Activated naive CD4-positive, alpha-beta T cell treated with anti-CD3 and anti-CD28 coated beads, Interleukin-2, amount 10 ng/mL, durations not matched to agents 7 days and 5 days (primary cell): ENCODE results near the gene RLN3.
A peak's percentile ranks its signal among the peaks of the same experiment; 100 is the strongest.

Experiments
- CTCF ChIA-PET: fragments of 350-600 bp; sonication (Branson Sonifier 250); formaldehyde crosslinking; loops from one replicate; lab custom pipeline; 2021; ENCODE audit warnings: antibody characterized with exemption; lab: Charles Lee
- DNase-seq: peaks from one replicate; pipeline ENCODE4 v3.0.0-alpha.2; 2020
- H3K27ac Mint-ChIP-seq: one replicate; pipeline ENCODE4 v1.8.0; 2021; ENCODE audit warnings: mild to moderate bottlenecking, moderate library complexity, mixed read lengths
- H3K27me3 Mint-ChIP-seq: one replicate; pipeline ENCODE4 v1.8.0; 2021; ENCODE audit warnings: mild to moderate bottlenecking, mixed read lengths
- H3K36me3 Mint-ChIP-seq: one replicate; pipeline ENCODE4 v1.8.0; 2021; ENCODE audit warnings: mixed read lengths
- H3K4me1 Mint-ChIP-seq: one replicate; pipeline ENCODE4 v1.8.0; 2021; ENCODE audit warnings: mixed read lengths
- H3K4me3 Mint-ChIP-seq: one replicate; pipeline ENCODE4 v1.8.0; 2021; ENCODE audit warnings: mild to moderate bottlenecking, moderate library complexity, mixed read lengths
- H3K9me3 Mint-ChIP-seq: one replicate; pipeline ENCODE4 v1.8.0; 2021; ENCODE audit warnings: mixed read lengths

RLN3 gene

DNA sequence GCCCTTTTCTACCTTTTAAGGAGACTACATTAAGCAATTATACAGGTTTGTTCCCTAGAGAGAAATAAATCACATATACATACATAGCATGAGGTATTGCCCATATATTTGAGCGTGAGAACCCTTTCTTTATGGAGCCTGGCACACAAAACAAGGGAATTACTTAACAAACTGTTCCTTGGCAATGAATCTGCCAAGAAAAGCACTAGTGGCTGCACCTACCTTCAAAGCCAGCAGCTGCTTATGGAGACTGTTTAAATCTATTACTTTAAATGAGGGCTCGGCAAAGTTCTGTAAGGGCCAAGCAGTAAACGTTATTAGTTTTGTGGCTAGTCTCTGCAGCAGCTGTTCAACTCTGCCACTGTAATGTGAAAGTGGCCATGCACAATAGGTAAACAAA, 28.9 kb upstream of the RLN3 start:
- H3K27ac Mint-ChIP-seq = no peak overlapping the region
- CTCF ChIA-PET = interaction anchor here (0.9 kb wide), 1 partner anchor 10 kb away, joined by 3 read pairs; no protein-coding TSS in a partner anchor

DNA sequence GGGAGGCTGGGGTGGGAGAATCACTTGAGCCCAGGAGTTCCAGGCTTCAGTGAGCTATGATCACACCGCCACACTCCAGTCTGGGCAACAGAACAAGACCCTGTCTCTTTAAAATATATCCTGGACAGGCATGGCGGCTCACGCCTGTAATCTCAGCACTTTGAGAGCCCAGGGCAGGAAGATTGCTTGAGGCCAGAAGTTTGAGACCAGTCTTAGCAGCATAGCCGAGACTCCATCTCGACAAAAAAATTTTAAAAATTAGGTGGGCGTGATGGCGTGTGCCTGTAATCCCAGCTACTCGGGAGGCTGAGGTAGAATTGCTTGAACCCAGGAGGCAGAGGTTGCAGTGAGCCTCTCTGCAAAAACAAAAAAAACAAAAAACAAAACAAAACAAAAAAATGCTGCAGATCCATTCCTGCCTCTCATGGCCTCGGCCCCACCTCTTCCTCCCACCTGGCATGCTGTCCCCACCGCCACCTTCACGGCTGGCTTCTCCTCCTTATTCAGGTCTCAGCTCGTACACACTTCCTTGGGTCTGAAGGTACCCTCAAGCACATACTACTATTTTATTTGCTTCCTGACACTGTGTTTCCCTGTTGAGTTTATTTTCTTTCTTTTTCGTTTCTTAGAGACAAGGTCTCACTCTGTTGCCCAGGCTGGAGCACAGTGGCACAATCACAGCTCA, 27.1 kb upstream of the RLN3 start:
- no peak for DNase-seq
- Mint-ChIP-seq H3K27ac (peak overlapping the region; percentile 79), H3K4me3 (peak overlapping the region; percentile 2), H3K36me3 (peaks cover 27% of the 10 kb centered on the region), H3K4me1 (peaks cover 56% of the 10 kb centered on the region), H3K27me3 (no peaks in the 10 kb centered on the region), H3K9me3 (peaks cover 5% of the 10 kb centered on the region)
- CTCF ChIA-PET = no interaction called here

More for the DNA sequence above, 28.9 kb upstream of the RLN3 start:
- H3K27me3 Mint-ChIP-seq = no peaks in the 10 kb centered on the region
- no peak overlapping the region for H3K4me3 Mint-ChIP-seq
- H3K9me3 Mint-ChIP-seq = peaks cover 5% of the 10 kb centered on the region
- DNase-seq = no peak
- peaks cover 42% of the 10 kb centered on the region for H3K4me1 Mint-ChIP-seq
- peaks cover 29% of the 10 kb centered on the region for H3K36me3 Mint-ChIP-seq

DNA sequence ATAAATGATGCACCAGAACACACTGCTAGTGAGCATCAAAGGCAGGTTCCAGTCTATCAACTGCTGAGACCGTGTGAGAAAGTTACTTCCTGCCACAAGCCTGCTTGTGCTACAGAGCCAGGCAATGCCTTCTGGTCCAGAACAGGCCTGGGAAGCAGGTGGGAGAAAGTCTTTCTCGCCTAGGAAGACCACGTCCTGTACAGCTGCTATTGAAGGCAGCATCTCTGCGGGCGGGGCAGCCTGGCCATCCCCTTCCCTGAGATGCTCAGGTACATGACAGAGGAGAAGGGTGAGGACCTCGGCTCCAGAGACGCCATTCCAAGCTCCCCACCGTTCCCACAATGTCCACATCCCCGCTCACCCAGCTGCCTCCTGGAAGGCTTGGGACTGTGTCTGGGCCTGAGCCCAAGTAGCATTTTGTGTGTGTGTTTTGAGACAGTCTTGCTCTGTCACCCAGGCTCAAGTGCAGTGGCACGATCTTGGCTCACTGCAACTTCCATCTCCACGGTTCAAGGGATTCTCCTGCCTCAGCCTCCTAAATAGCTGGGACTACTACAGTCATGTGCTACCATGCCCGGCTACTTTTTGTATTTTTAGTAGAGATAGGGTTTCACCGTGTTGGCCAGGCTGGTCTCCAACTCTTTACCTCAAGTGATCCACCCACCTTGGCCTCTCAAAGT, 25.2 kb upstream of the RLN3 start:
- peak; percentile 55 for DNase-seq
- H3K36me3 Mint-ChIP-seq = peaks cover 27% of the 10 kb centered on the region
- peak overlapping the region; percentile 57 for H3K4me3 Mint-ChIP-seq
- H3K27ac Mint-ChIP-seq = peak overlapping the region; percentile 98
- peaks cover 5% of the 10 kb centered on the region for H3K9me3 Mint-ChIP-seq
- no peaks in the 10 kb centered on the region for H3K27me3 Mint-ChIP-seq
- H3K4me1 Mint-ChIP-seq = peaks cover 63% of the 10 kb centered on the region
- CTCF ChIA-PET = interaction anchor here (0.9 to 1.3 kb wide), 2 partner anchors 70 to 122 kb away, joined by 3 read pairs; partner anchors contain the start of gene MISP3

DNA sequence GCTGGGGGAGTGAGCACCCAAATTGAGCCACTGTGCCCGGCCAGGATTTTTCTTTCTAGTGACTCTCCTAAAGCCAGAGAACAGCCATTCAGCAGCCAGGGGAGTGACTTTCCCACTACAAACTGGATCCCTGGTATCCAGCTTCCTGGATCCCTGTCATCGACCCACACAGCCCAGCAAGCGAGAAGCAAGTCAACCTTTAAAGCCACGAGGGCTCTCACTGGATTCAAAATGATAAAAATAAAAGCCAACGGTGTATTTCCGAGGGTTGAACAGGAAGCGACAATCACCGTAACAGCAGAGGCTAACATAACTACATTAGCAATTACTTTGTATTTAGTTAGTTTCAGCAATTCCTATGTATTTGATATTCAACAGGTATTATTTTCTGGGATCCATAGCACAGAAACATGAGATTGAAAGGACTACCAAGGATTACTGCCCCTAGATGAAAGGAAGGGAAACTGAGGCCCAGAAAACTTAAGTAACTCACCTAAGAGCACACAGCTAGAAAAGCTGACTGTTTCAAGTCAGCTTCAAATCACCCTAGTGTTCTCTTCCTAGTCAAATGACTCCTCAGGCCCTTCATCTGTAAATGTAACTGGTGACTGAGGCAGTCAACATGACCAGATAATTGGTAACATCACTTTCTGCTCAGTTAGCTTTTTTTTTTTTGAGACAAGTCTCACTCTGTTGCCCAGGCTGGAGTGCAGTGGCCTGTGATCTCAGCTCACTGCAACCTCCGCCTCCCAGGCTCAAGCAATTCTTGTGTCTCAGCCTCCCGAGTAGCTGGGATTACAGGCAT, 24.5 kb upstream of the RLN3 start:
- DNase-seq = peak; percentile 36
- Mint-ChIP-seq H3K4me3 (peak overlapping the region; percentile 57), H3K4me1 (peaks cover 67% of the 10 kb centered on the region), H3K27me3 (no peaks in the 10 kb centered on the region), H3K36me3 (peaks cover 20% of the 10 kb centered on the region), H3K9me3 (peaks cover 5% of the 10 kb centered on the region), H3K27ac (peak overlapping the region; percentile 98)
- CTCF ChIA-PET = interaction anchor here (0.9 to 1.3 kb wide), 3 partner anchors 50 to 123 kb away, joined by 3 to 6 read pairs (median 3); partner anchors contain the start of gene MISP3

DNA sequence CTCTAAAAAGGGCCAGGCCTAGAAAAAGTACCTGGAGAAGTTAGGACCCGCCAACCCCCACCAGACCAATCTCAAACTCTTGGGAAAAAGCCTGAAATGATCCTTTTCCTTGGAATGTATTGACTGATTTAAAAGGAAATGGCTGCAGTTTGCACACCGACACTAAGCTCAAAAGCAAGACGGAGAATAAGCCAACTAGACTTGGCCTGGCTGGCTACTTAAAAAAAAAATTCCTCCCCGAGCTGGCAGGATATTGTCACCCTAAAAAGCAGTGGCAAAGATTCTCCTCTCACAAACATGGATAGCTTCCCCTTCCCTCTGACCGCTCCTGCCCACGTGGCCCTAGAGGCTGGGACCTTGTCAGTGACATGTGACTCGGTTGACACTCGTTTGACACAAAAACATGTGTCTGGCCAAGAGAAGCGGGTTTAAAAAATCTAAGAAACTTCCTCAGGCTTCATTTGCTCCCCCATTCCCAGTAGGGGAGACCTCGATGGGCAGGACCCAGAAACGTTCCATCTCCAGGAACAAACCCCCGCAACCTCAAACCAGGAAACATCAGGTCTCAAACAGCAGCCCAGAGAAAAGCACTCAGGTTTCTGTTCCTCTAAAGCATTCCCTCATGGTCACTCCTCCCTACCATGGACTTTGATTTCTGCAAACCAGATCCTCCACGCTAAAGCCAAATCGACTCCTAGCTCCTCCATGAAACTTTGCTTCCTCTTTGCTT, 23.2 kb upstream of the RLN3 start:
- peak overlapping the region; percentile 82 for H3K27ac Mint-ChIP-seq
- DNase-seq = no peak
- no peaks in the 10 kb centered on the region for H3K27me3 Mint-ChIP-seq
- H3K4me3 Mint-ChIP-seq = peak overlapping the region; percentile 67
- no peaks in the 10 kb centered on the region for H3K9me3 Mint-ChIP-seq
- CTCF ChIA-PET = interaction anchor here (0.5 to 1.3 kb wide), 4 partner anchors 19 to 73 kb away, joined by 3 to 6 read pairs (median 3); partner anchors contain the start of gene IL27RA
- peaks cover 10% of the 10 kb centered on the region for H3K36me3 Mint-ChIP-seq
- peaks cover 67% of the 10 kb centered on the region for H3K4me1 Mint-ChIP-seq

DNA sequence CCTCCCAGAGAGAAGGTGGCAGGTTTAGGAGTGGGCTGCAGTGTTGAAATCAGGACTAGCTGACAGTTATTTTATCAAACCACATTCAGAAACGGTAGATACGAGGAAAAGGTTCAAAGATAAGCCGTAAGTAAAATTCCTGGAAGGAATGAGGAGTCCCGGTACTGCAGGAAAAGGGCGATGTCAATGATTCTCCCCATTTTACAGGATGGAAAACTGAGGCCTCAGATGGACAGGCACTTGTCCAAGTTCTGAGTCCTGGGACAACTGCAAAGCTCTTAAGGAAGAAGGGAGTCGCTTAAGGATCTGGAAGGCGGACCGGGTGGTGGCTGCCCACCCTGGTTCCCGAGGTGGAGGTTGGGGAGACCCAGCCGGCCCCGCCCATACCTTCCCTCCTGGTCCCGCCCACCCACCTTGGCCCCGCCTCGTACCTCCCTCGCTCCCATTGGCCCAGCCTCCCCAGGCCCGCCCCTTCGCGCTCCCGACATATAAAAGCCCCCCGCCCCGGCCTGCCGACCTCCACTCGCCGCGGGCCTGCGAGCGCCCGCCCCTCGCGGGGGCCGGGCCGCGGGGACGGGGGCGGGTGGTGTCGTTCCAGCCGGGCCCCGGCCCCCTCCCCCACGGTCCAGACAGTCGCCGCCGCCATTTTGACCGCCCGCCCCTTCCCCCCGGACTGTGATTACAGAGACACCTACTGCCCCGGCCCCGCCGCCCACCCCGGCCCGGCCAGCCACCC, 22.4 kb upstream of the RLN3 start:
- peaks cover 60% of the 10 kb centered on the region for H3K4me1 Mint-ChIP-seq
- H3K27ac Mint-ChIP-seq = peak overlapping the region; percentile 82
- H3K4me3 Mint-ChIP-seq = peak overlapping the region; percentile 86
- peak; percentile 93 for DNase-seq
- CTCF ChIA-PET = interaction anchor here (0.9 to 1.3 kb wide), 3 partner anchors 18 to 52 kb away, joined by 3 to 6 read pairs (median 3); partner anchors contain the start of gene IL27RA
- peaks cover 3% of the 10 kb centered on the region for H3K36me3 Mint-ChIP-seq
- no peaks in the 10 kb centered on the region for H3K9me3 Mint-ChIP-seq
- H3K27me3 Mint-ChIP-seq = no peaks in the 10 kb centered on the region

DNA sequence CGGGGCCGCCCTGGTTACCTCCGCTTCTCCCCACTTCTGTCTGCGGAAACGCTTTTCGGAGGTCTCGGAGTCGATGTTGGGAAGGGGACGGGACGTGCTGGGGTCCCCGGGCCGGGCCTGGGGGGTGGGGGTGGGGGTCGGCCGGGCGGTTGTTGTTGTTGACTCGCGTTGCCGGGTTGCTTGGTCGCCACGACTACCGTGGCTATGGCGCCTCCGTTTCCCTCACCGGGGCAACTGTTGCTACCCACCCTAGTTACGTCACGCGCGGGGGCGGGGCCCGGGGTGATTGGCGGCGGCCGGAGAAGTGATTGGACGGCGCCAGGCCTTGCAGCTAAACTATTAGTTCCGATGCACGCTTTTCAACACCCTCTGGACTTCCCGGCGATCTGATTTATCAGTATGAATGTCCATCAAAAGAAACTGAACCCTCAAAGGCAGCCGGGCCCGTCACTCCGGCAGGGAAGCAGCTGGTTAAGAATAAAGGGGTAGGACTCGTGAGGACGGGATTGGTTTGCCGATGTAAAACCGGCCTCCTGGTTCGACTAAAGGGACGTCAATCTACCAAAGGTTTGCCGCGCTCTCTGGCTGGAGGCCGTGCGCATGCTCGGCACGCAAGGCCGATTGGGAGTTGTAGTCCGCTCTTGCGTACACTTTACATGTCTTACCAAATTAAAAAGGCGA, 21.7 kb upstream of the RLN3 start, which contains the start of gene RFX1:
Gene RFX1, minus strand, starts transcription at position 236 of the 681 bp plus-strand sequence. CDS start 12,477 bp downstream, outside the sequence.
- no peaks in the 10 kb centered on the region for H3K9me3 Mint-ChIP-seq
- peaks cover 53% of the 10 kb centered on the region for H3K4me1 Mint-ChIP-seq
- peak within 1 kb of the TSS; percentile 86 for H3K4me3 Mint-ChIP-seq
- peak within 1 kb of the TSS; percentile 96 for H3K27ac Mint-ChIP-seq
- CTCF ChIA-PET = interaction anchor here (1.1 to 1.7 kb wide), 2 partner anchors 25 to 52 kb away, joined by 3 read pairs; partner anchors contain the start of gene IL27RA
- peak; percentile 100 for DNase-seq
- H3K36me3 Mint-ChIP-seq = no peaks in the 10 kb centered on the region
- no peaks in the 10 kb centered on the region for H3K27me3 Mint-ChIP-seq

DNA sequence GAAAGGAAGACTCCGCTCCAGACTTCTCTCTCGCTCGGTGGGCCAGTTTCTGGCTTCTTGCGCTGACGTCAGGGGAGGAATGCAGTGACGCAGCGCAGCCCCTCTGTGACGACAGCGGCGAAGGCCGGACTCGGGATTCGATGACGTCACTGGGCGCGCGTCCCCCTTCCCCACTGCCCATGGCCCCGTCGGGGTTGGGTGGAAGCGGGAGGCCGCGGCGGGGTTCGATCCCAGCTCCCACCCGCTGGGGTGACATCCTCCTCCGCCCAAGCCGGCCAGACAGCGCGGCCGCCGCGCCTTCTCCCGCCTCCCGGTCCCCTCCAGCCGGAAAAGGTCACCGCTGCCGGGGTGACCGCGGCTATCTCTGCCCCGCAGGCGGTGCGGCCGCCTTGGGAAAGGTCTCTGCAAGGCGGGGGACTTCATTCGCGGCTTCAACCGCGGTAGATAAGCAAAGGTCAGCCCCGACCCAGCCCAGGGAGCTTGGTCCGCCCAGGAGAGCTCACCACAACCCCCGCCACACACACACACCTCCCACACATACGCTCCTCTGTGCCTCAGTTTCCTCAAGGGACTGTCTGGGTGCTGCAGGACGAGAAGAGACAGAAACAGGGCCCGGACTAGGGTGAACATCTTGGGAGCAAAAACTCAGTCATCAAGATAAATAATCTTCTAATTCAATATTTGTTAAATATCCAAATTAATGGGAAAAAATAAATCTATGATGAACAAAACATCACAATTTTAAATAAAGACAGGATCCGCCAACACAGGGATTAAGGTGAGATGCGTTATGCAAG, 21.0 kb upstream of the RLN3 start:
- Mint-ChIP-seq H3K27ac (peak overlapping the region; percentile 96), H3K4me3 (peak overlapping the region; percentile 86), H3K36me3 (no peaks in the 10 kb centered on the region), H3K4me1 (peaks cover 45% of the 10 kb centered on the region), H3K27me3 (no peaks in the 10 kb centered on the region), H3K9me3 (no peaks in the 10 kb centered on the region)
- CTCF ChIA-PET = interaction anchor here (1.1 to 1.7 kb wide), 2 partner anchors 25 to 52 kb away, joined by 3 read pairs; partner anchors contain the start of gene IL27RA
- DNase-seq = no peak

DNA sequence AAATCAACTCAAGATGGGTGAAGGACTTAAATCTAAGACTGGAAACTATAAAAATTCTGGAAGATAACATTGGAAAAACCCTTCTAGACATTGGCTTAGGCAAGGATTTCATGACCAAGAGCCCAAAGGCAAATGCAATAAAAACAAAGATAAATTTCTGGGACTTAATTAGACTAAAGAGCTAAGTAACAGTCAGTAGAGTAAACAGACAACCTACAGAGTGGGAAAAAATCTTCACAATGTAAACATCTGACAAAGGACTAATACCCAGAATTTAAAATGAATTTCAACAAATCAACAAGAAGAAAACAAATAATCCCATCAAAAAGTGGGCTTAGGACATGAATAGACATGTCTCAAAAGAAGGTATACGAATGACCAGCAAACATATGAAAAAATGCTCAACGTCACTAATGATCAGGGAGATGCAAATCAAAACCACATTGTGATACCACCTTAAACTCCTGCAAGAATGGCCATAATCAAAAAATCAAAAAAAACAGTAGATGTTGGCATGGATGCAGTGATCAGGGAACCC, 15.5 kb upstream of the RLN3 start:
- no peak for DNase-seq
- Mint-ChIP-seq H3K27ac (no peak overlapping the region), H3K9me3 (no peaks in the 10 kb centered on the region), H3K4me3 (no peak overlapping the region), H3K27me3 (no peaks in the 10 kb centered on the region), H3K4me1 (peaks cover 8% of the 10 kb centered on the region), H3K36me3 (no peaks in the 10 kb centered on the region)
- CTCF ChIA-PET = no interaction called here

DNA sequence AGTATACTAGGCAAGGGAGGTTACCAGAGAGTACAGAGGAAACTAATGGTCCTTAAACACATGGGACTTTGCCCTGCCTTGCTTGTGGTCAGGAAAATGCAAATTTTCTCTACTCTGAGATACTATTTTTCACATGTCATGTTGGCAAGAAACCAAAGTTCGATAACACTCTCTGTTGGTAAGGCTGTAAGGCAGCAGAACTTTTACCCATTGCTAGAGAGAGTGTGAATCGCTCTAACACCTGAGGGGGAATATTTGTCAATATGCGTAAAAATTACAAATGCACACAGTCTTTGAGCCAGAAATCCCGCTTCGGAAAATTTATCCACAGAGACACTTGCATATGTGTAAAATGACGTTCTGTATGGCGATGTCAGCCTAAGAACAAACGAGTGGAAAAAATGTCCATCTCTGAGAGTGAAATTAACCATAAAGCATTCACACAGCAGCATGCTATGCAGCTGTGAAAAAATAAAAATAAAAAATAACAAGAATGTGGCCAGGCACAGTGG, 12.4 kb upstream of the RLN3 start:
- H3K9me3 Mint-ChIP-seq = no peaks in the 10 kb centered on the region
- H3K27me3 Mint-ChIP-seq = no peaks in the 10 kb centered on the region
- no peak for DNase-seq
- H3K36me3 Mint-ChIP-seq = no peaks in the 10 kb centered on the region
- no peak overlapping the region for H3K27ac Mint-ChIP-seq
- H3K4me1 Mint-ChIP-seq = peaks cover 8% of the 10 kb centered on the region
- CTCF ChIA-PET = no interaction called here
- no peak overlapping the region for H3K4me3 Mint-ChIP-seq

DNA sequence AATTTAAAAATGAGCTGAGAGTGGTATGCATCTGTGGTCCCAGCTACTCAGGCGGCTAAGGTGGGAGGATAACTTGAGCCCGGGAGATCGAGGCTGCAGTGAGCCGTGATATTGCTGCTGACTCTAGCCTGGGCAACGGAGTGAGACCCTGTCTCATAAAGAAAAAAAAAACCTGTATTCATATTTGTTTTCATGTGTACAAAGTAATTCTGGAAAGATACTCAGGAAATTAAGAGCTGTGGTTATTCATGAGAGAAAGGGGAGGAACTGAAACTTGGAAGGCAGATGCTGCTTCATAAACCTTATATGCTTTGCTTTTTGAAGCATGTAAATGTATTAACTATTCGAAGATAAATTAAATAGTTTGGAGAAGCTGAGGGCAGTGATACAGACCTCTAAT, 8.8 kb upstream of the RLN3 start:
- Mint-ChIP-seq H3K4me3 (no peak overlapping the region), H3K4me1 (peaks cover 20% of the 10 kb centered on the region), H3K9me3 (no peaks in the 10 kb centered on the region), H3K27ac (no peak overlapping the region), H3K36me3 (no peaks in the 10 kb centered on the region), H3K27me3 (no peaks in the 10 kb centered on the region)
- DNase-seq = no peak
- CTCF ChIA-PET = interaction anchor here (0.9 kb wide), 1 partner anchor 132 kb away, joined by 4 read pairs; no protein-coding TSS in a partner anchor
